HG02973 (cell line): ENCODE data around the gene HIRA.

Source experiments
- ATAC-seq: cut with Tn5 transposase; IDR thresholded peaks from one replicate; pipeline ENCODE4 v1.9.1; 2021; ENCODE audit warnings: moderate library complexity; ENCODE audit not compliant: unreplicated experiment

HIRA gene, protein sequence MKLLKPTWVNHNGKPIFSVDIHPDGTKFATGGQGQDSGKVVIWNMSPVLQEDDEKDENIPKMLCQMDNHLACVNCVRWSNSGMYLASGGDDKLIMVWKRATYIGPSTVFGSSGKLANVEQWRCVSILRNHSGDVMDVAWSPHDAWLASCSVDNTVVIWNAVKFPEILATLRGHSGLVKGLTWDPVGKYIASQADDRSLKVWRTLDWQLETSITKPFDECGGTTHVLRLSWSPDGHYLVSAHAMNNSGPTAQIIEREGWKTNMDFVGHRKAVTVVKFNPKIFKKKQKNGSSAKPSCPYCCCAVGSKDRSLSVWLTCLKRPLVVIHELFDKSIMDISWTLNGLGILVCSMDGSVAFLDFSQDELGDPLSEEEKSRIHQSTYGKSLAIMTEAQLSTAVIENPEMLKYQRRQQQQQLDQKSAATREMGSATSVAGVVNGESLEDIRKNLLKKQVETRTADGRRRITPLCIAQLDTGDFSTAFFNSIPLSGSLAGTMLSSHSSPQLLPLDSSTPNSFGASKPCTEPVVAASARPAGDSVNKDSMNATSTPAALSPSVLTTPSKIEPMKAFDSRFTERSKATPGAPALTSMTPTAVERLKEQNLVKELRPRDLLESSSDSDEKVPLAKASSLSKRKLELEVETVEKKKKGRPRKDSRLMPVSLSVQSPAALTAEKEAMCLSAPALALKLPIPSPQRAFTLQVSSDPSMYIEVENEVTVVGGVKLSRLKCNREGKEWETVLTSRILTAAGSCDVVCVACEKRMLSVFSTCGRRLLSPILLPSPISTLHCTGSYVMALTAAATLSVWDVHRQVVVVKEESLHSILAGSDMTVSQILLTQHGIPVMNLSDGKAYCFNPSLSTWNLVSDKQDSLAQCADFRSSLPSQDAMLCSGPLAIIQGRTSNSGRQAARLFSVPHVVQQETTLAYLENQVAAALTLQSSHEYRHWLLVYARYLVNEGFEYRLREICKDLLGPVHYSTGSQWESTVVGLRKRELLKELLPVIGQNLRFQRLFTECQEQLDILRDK

GRCh38 chr22:19431649-19432132, at the start of gene HIRA:
Gene HIRA, minus strand, starts transcription at chr22:19431733. Its CDS starts 257 bp downstream, at chr22:19431476.
- ATAC-seq = peak; percentile 24

- ATAC-seq = no peak
Observed at GRCh38 chr22:19480789-19481188, 49.3 kb upstream of the HIRA start.

- ATAC-seq = no peak
Observed at GRCh38 chr22:19480173-19480568, 48.6 kb upstream of the HIRA start.

DNA sequence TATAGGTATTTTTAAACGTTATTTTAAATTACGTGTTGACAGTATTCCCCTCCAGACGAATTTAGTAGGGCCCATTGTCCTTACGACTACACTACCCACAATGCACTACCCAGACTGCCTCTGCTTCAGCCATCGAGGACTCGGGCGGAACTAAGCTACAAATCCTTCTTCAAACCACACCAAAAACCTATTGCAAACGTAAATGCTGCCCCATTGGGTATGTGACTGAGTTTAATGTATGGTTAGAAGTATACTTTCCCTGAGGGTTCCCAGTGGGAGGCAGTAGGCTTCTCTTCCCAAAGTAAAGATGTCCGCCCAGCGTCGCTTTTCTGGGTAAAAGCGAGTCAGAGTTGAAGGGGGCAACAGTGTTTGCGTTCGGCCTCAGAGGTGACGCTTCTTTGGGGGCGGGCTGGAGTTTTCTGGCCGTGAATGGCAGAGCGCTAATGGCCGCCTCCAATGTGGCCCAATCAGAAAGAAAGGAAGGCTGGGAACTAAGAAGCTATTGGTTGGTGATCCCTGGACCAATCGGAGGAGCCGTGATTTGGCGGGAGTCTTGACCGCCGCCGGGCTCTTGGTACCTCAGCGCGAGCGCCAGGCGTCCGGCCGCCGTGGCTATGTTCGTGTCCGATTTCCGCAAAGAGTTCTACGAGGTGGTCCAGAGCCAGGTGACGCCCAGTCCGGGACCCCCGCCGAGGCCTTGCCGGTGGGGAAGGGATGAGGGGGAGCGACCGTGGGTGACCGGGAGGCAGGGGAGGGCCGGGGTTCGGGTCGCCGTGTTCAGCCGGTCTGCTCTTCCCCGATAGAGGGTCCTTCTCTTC, 48.0 kb upstream of the HIRA start, which contains the start of gene CDC45:
CDC45 (plus strand) TSS at position 566 of the 818 bp plus-strand sequence; CDS start at position 615, 49 bp downstream.
- peak; percentile 69 for ATAC-seq

DNA sequence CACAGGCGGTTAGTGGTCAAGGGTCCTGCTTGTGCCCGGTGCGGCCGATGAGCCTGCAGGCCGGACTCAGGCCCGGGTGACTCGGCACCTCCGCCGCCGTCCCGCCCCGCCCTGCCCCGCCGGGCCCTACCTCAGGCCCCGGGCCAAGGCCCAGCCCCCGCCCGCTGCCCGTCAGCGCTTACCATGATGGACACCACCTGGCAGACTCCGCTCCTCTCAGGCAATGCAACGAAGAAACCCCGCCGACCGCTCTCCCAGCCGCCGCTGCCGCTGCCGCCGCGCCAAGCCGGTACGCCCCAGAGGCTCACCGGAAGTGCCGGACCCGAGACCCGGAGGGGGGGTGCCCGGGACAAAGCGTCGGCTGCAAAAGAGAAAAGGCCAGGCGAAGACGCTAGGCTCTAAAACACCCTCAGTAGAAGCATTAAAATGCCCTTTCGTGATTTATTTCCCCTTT, 47.4 kb upstream of the HIRA start, which contains the start of gene UFD1:
UFD1 (minus strand) TSS at position 293 of the 454 bp plus-strand sequence; CDS start at position 185, 108 bp downstream.
- ATAC-seq = peak; percentile 43

DNA sequence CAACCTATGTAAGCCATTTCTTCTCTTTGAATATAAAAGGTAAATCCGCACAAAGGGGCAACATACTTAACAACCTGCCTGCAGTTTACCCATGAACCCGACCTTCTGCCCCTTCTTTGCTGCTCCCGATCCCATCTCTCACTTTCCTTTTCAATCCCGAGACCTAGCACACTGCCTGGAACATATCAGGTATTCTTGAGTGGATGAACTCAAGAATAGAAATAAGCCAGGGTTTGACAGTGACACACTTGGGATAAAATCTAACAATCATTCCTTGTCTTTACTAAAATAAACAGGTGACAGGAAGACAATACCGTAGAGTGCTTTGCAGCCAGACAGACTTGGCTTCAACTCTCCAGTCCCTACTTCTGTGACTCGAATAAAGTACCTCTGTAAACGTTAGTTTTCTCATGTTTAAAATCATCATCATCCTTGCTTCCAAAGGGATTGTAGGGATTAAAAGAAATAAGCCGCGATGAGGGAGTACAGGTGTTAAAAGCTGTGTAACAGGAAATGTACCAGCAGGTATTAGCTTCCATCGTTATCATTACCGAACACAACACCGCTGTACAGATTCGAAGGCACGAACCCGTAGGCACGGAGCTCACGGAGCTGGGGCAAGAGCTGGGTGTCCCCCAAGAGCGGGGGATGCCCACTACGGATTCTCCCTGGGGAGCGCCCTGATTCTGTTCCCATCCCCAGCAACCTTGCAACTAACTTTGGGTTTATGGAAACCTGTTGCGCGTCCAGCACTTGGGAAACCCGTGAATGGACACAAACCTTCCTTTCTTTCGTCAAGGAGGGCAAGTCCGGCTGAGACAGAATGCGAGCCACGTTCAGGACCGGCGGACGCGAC, 46.7 kb upstream of the HIRA start:
- no peak for ATAC-seq

- no peak for ATAC-seq
Observed at GRCh38 chr22:19477321-19478044, 46.0 kb upstream of the HIRA start.

DNA sequence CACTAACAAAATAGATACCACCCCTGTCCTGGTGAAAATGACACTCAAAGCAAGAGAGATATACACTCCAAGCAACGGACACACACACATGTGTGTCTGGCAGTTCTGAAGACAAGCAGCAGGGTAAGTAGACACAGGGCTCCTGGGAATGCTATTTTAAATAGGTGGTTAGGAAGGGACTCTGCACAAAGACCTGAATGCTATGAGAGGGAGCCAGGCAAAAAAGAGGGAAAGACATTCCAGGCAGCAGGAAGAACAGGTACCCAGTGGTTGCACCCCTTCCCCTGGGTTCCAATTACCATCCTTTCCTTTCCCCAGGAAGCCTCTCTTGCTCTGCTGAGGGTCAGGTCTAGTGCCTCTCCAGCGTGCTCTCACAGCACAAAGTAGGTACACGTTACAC, 44.5 kb upstream of the HIRA start:
- no peak for ATAC-seq

GRCh38 chr22:19473578-19473977, 42.0 kb upstream of the HIRA start:
- ATAC-seq = no peak

DNA sequence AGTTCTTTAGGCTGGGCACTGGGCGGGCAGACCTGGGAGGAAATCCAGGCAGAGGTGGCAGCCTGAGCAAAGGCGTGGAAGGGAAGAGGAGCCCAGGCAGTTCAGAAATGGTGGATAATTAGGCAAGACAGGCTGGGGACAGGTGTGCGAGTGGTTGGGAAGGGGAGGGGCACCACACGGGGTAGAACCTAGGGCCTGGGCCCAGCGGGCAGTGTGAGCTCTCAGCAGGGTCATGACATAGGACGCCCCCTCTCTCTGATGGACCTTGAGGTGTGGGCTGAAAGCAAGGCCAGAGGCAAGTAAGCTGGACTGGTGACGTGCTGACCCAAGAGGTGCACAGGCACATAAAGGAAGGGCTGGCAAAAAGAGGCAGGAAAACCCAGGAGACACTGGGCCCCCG, 40.7 kb upstream of the HIRA start:
- ATAC-seq = no peak

DNA sequence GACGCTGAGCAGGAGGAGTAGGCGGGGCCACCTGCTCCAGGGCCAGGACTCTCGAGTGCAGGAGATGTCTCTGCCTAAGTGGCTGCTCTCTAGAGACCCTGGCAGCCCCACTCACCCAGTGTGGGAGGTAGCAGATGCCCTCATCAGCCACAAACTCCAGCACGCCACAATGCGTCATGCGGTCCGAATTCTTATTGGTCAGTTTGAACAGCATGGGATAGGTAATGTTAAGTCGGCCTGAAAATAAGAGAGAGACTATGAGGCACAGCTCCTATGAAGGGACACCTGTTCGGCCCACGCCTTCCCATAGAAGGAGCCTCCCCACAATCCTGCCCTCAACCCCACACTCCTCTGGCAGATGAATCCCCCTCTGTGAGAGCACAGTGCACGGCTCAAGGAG, 40.0 kb upstream of the HIRA start:
- no peak for ATAC-seq

DNA sequence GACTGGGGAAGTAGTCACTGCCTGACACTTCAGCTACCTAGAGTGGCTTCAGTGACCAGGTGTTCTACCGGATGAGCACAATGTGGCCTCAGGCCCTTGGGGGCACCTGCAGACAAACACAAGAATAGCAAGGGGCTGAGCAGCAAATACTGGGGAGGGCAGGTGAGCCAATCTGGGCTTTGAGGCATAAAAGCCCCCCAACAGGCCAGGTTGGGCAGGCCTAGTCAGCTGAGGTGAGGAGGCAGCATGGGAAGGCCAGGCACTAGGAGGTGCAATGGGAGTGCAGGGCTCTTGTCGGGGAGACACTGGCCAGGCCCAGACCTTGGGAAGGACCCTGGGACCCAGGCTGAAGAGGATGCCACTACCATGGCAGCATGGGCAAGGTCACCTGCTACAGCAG, 38.5 kb upstream of the HIRA start:
- ATAC-seq = no peak

GRCh38 chr22:19469421-19469820, 37.9 kb upstream of the HIRA start:
- ATAC-seq = no peak

GRCh38 chr22:19467912-19468311, 36.4 kb upstream of the HIRA start:
- no peak for ATAC-seq

DNA sequence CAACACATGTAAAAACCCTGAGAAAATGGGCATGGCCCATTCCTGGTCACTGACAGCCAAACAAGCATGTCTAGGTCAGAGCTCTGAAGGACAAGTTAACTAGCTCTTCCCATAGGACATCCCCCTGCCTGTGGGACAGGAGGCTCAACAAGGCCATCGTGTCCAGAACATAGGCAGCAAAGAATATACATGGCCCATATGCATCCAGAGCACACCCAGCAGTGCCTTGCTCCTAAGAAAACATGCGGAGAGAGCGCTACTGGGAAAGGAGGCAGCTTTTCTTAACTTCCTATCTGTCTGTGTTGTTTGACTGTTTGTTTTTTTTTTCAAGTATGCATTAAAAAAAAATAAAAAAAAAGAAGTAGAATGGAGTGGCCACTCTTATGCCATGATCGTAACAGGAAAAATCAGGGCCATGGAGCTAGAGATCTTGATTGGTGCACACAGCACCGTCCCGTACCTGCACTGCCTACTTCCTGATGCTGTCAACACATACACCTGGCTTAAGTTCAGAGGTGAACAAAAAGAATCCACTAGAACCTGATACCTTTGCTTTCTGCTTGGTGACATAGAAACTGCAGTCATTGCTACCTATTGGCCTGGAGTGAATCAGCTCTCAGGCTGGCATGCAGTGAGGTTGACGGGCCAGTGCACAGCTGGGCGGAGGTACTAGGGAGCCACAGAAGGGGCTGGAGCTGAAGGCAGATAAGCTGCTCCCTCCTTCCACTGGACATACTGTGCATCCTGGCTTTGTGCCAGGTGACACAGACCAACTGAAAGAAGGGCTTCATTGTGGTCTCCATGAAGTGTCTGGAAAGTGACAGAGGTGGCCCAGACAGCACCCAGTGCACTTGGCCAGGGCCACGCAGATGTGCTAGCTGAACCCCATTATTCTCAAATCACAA, 35.6 kb upstream of the HIRA start:
- no peak for ATAC-seq

DNA sequence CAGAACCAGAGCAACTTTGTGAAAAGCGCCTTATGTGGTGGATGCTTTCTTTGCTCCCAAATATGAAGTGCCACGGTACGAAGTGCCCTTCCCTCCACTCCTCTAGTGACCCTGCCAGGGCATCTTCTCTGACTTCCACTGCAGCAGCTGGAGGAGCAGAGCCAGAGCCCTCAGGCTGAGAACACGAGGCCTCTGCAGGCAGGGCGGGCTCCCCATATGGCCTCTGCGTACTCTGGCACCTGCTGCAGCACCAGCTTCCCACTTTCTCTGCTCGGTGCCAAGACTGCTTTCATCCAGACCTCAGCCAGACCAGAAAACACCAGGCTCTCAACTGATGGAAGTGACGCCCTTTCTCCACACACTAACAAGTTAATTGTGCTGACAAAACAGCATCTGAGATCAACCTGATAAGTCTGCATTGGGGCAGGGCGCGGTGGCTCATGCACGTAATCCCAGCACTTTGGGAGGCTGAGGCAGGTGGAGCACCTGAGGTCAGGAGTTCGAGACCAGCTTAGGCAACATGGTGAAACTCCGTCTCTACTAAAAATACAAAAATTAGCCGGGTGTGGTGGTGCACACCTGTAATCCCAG, 34.7 kb upstream of the HIRA start:
- ATAC-seq = no peak

DNA sequence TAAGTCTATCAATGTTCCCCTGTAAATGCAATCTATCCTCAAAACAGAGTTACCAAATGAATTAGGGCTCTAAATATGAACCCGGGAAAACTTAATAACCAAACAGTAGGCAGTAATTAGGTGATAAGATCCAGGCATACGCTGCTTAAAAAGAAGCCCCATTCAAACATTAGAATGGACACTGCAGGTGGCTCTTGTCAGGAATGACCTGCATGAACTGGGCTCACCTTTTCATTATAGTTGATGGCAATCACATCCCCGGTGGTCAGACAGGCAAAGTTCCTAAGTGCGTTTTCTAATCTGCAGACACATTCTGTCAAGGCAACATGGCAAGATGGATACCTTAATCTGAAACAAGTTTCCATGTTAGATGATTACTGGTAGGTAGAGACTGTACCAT, 33.4 kb upstream of the HIRA start:
- ATAC-seq = no peak
